Measurements from ENCODE around the gene PSKH1. TPM values are rescaled to one million over a fixed set of nuclear protein-coding genes. Genes with fewer than 3 reads are reported as not detected.
"Not testable (repeated sequence)": the region's sequence is repeated elsewhere in the genome, so short reads cannot be mapped to it uniquely, and the experiment has no call there.

PSKH1 gene
- total and polyA plus RNA-seq, 4 experiments from 2014 or later = 19.4 to 25.3 (median 23.7) TPM

DNA sequence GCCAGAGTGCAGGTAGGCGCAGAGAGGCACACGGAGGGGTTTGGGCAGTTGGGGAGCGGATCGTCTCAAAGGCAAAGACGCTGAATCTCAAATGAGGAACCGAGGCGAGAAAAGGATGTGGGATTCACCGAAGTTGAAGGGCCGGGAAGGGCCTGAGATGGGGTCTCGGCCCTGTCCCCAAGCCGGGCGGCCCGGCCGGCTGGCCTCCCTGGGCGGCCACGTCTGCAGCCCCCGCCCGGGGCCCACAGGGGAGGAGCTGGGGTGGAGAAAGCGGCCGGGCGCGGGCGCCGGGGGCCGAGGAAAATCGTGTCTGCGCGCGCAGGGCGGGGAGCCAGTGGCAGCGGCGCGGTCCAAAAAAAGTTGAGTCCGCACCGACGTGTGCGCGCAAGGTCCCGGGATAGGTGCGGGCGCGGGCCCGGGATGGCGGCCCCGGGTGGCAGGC lies 74.9 kb downstream of the PSKH1 start:
- intact Hi-C loops (cut with micrococcal nuclease) = loop anchor here (2.0 kb wide), 1 partner anchor 31 kb away; the partner anchor contains the start of gene PSMB10
- POLR2A ChIA-PET (ENCODE audit: partially characterized antibody) = interaction anchor here (0.8 to 4.7 kb wide), 6 partner anchors 19 to 54 kb away, joined by 3 to 49 read pairs (median 4); partner anchors contain the start of gene PSMB10

DNA sequence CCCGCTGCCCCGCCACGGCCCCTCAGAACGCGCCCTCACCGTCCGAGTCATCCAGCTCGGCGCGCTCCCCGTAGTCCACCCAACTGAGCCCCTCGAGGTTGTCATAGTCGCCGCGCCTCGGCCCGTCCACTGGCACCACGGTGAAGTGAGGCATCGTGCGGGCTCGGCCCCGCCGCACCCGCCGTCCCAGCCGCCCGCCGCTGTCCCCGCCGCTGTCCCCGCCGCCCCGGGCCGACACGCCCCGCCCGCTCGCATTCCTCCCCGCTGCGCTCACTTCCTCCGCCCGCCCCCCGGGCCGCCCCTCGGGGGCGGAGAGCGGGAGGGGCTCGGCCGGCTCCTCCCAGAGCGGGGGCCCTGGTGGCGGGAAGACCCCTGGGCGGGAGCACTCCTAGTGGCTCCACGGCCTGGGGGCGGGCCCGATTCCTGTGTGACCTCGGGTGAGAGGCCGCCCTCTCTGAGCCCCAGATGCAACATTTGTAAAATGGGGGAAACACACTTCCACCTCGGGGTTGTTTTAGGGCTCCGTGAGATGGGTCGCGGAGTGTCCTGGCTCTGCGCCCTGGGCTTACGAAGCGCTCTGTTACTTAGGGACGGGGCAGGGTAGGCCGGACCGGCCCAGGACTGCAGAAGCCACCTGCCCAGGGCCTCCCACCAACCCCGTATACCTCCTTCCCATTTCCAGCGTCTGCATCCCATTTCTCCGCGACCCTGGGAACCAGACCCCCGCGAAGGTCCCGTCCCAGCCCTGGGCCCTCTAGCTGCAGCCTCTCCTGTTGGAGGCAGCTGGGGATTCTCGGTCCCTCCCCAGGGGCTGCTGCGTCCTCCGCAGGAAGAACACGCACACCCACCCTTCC lies 75.6 kb downstream of the PSKH1 start, which contains the start of gene SLC12A4:
Gene SLC12A4 (minus strand): TSS at position 238 of the 854 bp plus-strand sequence. CDS start 84 bp downstream, at position 154.
- Histone ChIP-seq H3K36me3 (ENCODE audit: insufficient read depth, low read length) (no peaks in the 10 kb centered on the region), H3K27me3 (ENCODE audit: insufficient read depth, low read length) (no peaks in the 10 kb centered on the region), H3K4me3 (ENCODE audit: low read length in 2 of 2) (peak within 1 kb of the TSS; percentile 84 to 91), H3K27ac (ENCODE audit: low read depth, low read length) (peak within 1 kb of the TSS; percentile 63), H3K9me3 (ENCODE audit: control insufficient read depth in 1 of 2, low read length in 2 of 2) (no peaks in the 10 kb centered on the region), H3K4me1 (ENCODE audit: insufficient read depth, low read length) (peaks cover 17% of the 10 kb centered on the region)
- Mint-ChIP-seq H3K9me3 (no peaks in the 10 kb centered on the region), H3K4me3 (peak within 1 kb of the TSS; percentile 88 to 99 (median 97)), H3K36me3 (peaks cover 0 to 9% of the 10 kb centered on the region in 2 donors), H3K27ac (peak within 1 kb of the TSS; percentile 83 to 98 (median 95)), H3K27me3 (no peaks in the 10 kb centered on the region), H3K4me1 (peaks cover 12 to 39% (median 19%) of the 10 kb centered on the region in 4 donors)
- intact Hi-C loops (cut with micrococcal nuclease) = loop anchor here (1.0 to 2.0 kb wide), 2 partner anchors 32 to 55 kb away; partner anchors contain the start of genes DDX28, DUS2 and PSMB10
- ChIA-PET CTCF (ENCODE audit: partially characterized antibody) (interaction anchor here (1.1 kb wide), 1 partner anchor 27 kb away, joined by 3 read pairs; no protein-coding TSS in a partner anchor), POLR2A (ENCODE audit: partially characterized antibody) (interaction anchor here (0.6 to 4.7 kb wide), 8 partner anchors 9 to 435 kb away, joined by 3 to 49 read pairs (median 4); partner anchors contain the start of gene PSMB10)
- peak; percentile 80 to 90 (median 83) for DNase-seq

More for the DNA sequence above, 74.9 kb downstream of the PSKH1 start:
- Histone ChIP-seq H3K4me1 (ENCODE audit: insufficient read depth, low read length) (peaks cover 17% of the 10 kb centered on the region), H3K27me3 (ENCODE audit: insufficient read depth, low read length) (no peaks in the 10 kb centered on the region), H3K27ac (ENCODE audit: low read depth, low read length) (peak overlapping the region; percentile 63), H3K4me3 (ENCODE audit: low read length in 2 of 2) (peak overlapping the region; percentile 24 to 91), H3K9me3 (ENCODE audit: control insufficient read depth in 1 of 2, low read length in 2 of 2) (no peaks in the 10 kb centered on the region), H3K36me3 (ENCODE audit: insufficient read depth, low read length) (no peaks in the 10 kb centered on the region)
- DNase-seq = peak in 2 of 5 donors; percentile 12 to 22
- Mint-ChIP-seq H3K4me3 (peak overlapping the region; percentile 88 to 98 (median 96)), H3K27me3 (no peaks in the 10 kb centered on the region), H3K27ac (peak overlapping the region; percentile 68 to 97 (median 94)), H3K36me3 (peaks cover 1 to 9% of the 10 kb centered on the region in 2 donors), H3K4me1 (peaks cover 12 to 39% (median 19%) of the 10 kb centered on the region in 4 donors), H3K9me3 (no peaks in the 10 kb centered on the region)
- CTCF ChIA-PET (ENCODE audit: partially characterized antibody) = interaction anchor here (1.1 kb wide), 1 partner anchor 26 kb away, joined by 3 read pairs; no protein-coding TSS in a partner anchor

DNA sequence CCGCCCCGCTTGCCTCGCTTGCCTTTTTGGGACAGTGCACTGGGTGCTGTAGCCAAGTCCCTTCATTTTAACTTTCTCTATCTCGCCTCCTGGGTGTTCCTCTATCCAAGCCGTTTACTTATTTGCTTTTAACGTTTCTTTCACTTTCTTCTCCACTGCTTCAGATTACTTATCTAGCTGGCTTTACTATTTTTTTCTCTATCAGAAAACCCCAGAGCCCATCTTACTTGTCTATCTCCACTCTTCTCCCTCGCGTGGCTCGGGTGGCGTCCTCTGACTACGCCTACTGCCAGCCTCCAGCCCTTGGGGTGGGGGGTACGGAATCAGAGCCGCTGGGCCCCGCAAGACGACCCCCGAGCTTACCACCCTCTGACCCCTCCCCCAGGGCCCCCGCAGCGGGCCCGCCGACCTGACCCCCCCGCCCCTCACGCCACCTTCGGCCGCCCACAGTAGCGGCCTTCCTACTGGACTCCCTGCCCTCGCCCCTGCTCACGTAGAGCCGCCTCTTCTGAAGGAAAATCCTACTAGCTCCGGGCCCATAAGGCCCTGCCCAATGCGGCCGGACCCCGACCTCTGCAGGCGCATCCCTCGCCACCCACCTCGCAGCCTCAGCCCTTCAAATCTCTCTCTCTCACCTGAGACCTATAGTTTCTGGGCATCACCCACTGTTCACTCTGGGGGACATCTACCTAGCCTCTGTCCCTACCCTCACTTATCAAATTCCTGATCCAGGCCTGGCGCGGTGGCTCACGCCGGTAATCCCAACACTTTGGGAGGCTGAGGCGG lies 76.4 kb downstream of the PSKH1 start:
- Histone ChIP-seq H3K9me3 (ENCODE audit: control insufficient read depth in 1 of 2, low read length in 2 of 2) (no peaks in the 10 kb centered on the region), H3K27ac (ENCODE audit: low read depth, low read length) (peak overlapping the region; percentile 63), H3K27me3 (ENCODE audit: insufficient read depth, low read length) (no peaks in the 10 kb centered on the region), H3K4me1 (ENCODE audit: insufficient read depth, low read length) (peaks cover 17% of the 10 kb centered on the region), H3K36me3 (ENCODE audit: insufficient read depth, low read length) (no peaks in the 10 kb centered on the region), H3K4me3 (ENCODE audit: low read length in 2 of 2) (peak overlapping the region; percentile 84 to 91)
- ChIA-PET CTCF (ENCODE audit: partially characterized antibody) (no interaction called here), POLR2A (ENCODE audit: partially characterized antibody) (interaction anchor here (0.6 to 4.7 kb wide), 6 partner anchors 10 to 436 kb away, joined by 3 to 49 read pairs (median 5); partner anchors contain the start of genes NFATC3 and PSMB10)
- Mint-ChIP-seq H3K36me3 (peaks cover 0 to 9% of the 10 kb centered on the region in 2 donors), H3K27ac (peak overlapping the region; percentile 83 to 98 (median 95)), H3K4me1 (peaks cover 12 to 37% (median 19%) of the 10 kb centered on the region in 4 donors), H3K27me3 (no peaks in the 10 kb centered on the region), H3K9me3 (no peaks in the 10 kb centered on the region), H3K4me3 (peak overlapping the region; percentile 88 to 99 (median 96))
- DNase-seq = peak in 3 of 5 donors; percentile 22 to 39 (median 28)
- intact Hi-C loops (cut with micrococcal nuclease) = loop anchor here (1.0 to 2.0 kb wide), 2 partner anchors 33 to 54 kb away; partner anchors contain the start of genes DDX28, DUS2 and PSMB10

DNA sequence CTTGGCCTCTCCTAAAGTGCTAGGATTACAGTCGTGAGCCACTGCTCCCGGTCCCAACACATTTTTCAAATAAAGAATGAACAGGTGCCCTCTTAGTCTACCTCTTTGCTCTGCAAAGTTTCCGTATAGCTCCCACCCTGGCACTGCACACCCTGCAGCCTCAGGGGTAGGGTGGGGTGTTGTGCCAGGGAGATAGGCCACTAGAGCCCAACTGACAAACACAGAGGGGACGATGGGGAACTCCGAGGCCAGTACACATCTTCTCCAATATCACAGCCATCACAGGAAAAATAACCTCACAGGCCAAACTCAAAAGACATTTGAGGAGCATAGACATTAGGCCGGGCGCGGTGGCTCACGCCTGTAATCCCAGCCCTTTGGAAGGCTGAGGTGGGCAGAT lies 78.1 kb downstream of the PSKH1 start:
- Mint-ChIP-seq H3K9me3 (no peaks in the 10 kb centered on the region), H3K36me3 (peaks cover 0 to 7% of the 10 kb centered on the region in 2 donors), H3K27me3 (peaks cover 0 to 3% of the 10 kb centered on the region in 2 donors), H3K4me3 (peak overlapping the region in 3 of 8 donors; percentile 52 to 63 (median 60)), H3K4me1 (peaks cover 11 to 26% (median 19%) of the 10 kb centered on the region in 4 donors), H3K27ac (peak overlapping the region in 3 of 7 donors; percentile 3 to 57 (median 52))
- ChIA-PET POLR2A (ENCODE audit: partially characterized antibody) (interaction anchor here (1.0 kb wide), 1 partner anchor 34 kb away, joined by 3 read pairs; the partner anchor contains the start of gene PSMB10), CTCF (ENCODE audit: partially characterized antibody) (interaction anchor here (0.7 kb wide), 1 partner anchor 87 kb away, joined by 3 read pairs; no protein-coding TSS in a partner anchor)
- H3K27ac ChIP-seq (ENCODE audit: low read depth, low read length) = no peak overlapping the region
- no peak for DNase-seq
- no peaks in the 10 kb centered on the region for H3K36me3 ChIP-seq (ENCODE audit: insufficient read depth, low read length)
- peaks cover 17% of the 10 kb centered on the region for H3K4me1 ChIP-seq (ENCODE audit: insufficient read depth, low read length)
- intact Hi-C loops (cut with micrococcal nuclease) = no loop called here
- no peaks in the 10 kb centered on the region for H3K9me3 ChIP-seq (ENCODE audit: control insufficient read depth in 1 of 2, low read length in 2 of 2)
- H3K27me3 ChIP-seq (ENCODE audit: insufficient read depth, low read length) = no peaks in the 10 kb centered on the region
- no peak overlapping the region for H3K4me3 ChIP-seq (ENCODE audit: low read length in 2 of 2)

DNA sequence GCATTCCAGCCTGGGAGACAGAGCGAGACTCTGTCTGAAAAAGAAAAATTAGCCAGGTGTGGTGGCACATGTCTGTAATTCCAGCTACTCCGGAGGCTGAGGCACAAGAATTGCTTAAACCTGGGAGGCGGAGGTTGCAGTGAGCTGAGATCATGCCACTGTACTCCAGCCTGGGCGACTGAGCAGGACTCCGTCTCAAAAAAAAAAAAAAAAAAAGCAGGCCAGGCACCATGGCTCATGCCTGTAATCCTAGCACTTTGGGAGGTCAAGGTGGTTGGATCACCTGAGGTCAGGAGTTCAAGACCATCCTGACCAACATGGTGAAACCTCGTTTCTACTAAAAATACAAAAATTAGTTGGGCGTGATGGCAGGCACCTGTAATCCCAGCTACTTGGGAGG lies 79.2 kb downstream of the PSKH1 start:
- H3K4me3 ChIP-seq (ENCODE audit: low read length in 2 of 2); H3K36me3 Mint-ChIP-seq; H3K27me3 Mint-ChIP-seq; intact Hi-C loops (cut with micrococcal nuclease); H3K27me3 ChIP-seq (ENCODE audit: insufficient read depth, low read length); DNase-seq; H3K9me3 ChIP-seq (ENCODE audit: control insufficient read depth in 1 of 2, low read length in 2 of 2); H3K4me3 Mint-ChIP-seq; H3K4me1 ChIP-seq (ENCODE audit: insufficient read depth, low read length); POLR2A ChIA-PET (ENCODE audit: partially characterized antibody); H3K36me3 ChIP-seq (ENCODE audit: insufficient read depth, low read length); H3K27ac ChIP-seq (ENCODE audit: low read depth, low read length); H3K27ac Mint-ChIP-seq; H3K9me3 Mint-ChIP-seq: not testable (repeated sequence)
- CTCF ChIA-PET (ENCODE audit: partially characterized antibody) = interaction anchor here (0.6 to 0.7 kb wide), 2 partner anchors 22 to 26 kb away, joined by 3 to 4 read pairs; no protein-coding TSS in a partner anchor
- peaks cover 7 to 18% (median 12%) of the 10 kb centered on the region in 4 donors for H3K4me1 Mint-ChIP-seq

DNA sequence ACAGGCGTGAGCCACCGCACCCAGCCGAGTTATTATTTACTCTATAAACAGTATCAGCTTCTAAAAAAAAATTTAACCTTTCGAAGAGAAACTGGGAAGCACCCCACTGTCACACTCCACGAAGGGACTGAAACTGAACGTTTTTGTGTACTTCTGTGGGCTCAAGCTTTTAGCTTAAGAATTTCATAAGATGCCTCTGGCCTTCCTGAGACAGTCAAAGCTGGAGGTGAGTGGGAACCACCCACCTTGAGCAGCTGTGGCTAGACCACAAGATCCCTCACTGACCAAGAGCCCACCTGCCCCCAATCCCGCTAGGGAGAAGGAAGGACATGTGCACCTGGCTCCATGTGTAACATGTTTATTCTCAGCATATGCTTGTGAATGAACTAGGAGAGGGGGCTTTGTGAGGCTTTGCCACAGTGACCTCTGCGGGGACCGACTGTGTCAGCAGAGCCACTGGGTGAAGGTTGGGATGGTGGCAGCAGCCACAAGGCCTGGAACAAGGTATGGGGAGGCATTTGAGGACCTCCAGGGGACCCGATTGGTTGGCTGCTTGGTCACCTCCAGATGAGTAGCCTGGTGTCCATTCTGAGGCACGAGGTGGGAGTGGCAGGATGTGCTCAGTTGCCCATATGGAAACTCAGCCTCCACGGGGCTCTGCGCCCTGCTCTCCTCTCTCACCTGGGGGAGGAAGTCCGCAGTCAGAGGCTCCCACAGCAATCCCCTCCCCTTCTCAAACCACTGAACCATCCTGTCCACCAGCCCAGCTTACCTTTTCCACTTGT lies 82.5 kb downstream of the PSKH1 start:
- Histone ChIP-seq H3K27me3 (ENCODE audit: insufficient read depth, low read length) (no peaks in the 10 kb centered on the region), H3K9me3 (ENCODE audit: control insufficient read depth in 1 of 2, low read length in 2 of 2) (no peaks in the 10 kb centered on the region), H3K27ac (ENCODE audit: low read depth, low read length) (no peak overlapping the region), H3K4me3 (ENCODE audit: low read length in 2 of 2) (no peak overlapping the region), H3K4me1 (ENCODE audit: insufficient read depth, low read length) (no peaks in the 10 kb centered on the region), H3K36me3 (ENCODE audit: insufficient read depth, low read length) (no peaks in the 10 kb centered on the region)
- intact Hi-C loops (cut with micrococcal nuclease) = no loop called here
- Mint-ChIP-seq H3K4me3 (no peak overlapping the region), H3K4me1 (no peaks in the 10 kb centered on the region), H3K27ac (no peak overlapping the region), H3K9me3 (no peaks in the 10 kb centered on the region), H3K27me3 (peaks cover 1 to 3% of the 10 kb centered on the region in 2 donors), H3K36me3 (no peaks in the 10 kb centered on the region)
- ChIA-PET CTCF (ENCODE audit: partially characterized antibody) (no interaction called here), POLR2A (ENCODE audit: partially characterized antibody) (no interaction called here)
- DNase-seq = no peak

All from CD4-positive, alpha-beta memory T cell (primary cell).